GM12892 (cell line): ENCODE results near the gene ABCC6.

Experiments
- POLR2A ChIP-seq: IDR thresholded peaks from 2 replicates; pipeline ENCODE4 v1.6.1; 2011; ENCODE audit warnings: low read depth, low read length, control low read depth
- TAF1 ChIP-seq: IDR thresholded peaks from 2 replicates; pipeline ENCODE4 v1.6.1; 2011; ENCODE audit warnings: low read depth, mild to moderate bottlenecking, control low read depth, low read length, borderline replicate concordance

GRCh38 chr16:16167927-16168326 is 55.4 kb downstream of the ABCC6 start:
- TF ChIP-seq POLR2A (no peak), TAF1 (no peak)
